Progenitor cell of endocrine pancreas (in vitro differentiated cells): ENCODE results near the gene OR56A3. TPM values are rescaled to one million over a fixed set of nuclear protein-coding genes. Genes with fewer than 3 reads are reported as not detected.

Experiments used
- DNase-seq: peaks from one replicate; pipeline ENCODE4 v3.0.0; 2021; ENCODE audit warnings: low spot score; ENCODE audit not compliant: unreplicated experiment
- H3K27ac Mint-ChIP-seq: 2 replicates; pipeline ENCODE4 v1.8.0; 2021; ENCODE audit warnings: mild to moderate bottlenecking, moderate library complexity, mixed read lengths
- H3K27me3 Mint-ChIP-seq: 2 replicates; pipeline ENCODE4 v1.8.0; 2021; ENCODE audit warnings: mixed read lengths
- H3K36me3 Mint-ChIP-seq: 2 replicates; pipeline ENCODE4 v1.8.0; 2022; ENCODE audit warnings: mixed read lengths; ENCODE audit not compliant: insufficient read depth
- H3K4me1 Mint-ChIP-seq: 2 replicates; pipeline ENCODE4 v1.8.0; 2021; ENCODE audit warnings: low read depth, mixed read lengths
- H3K4me3 Mint-ChIP-seq: 2 replicates; pipeline ENCODE4 v1.8.0; 2021; ENCODE audit warnings: low read depth, mild to moderate bottlenecking, moderate library complexity, mixed read lengths
- H3K9me3 Mint-ChIP-seq: 2 replicates; pipeline ENCODE4 v1.8.0; 2021; ENCODE audit warnings: low read depth, mixed read lengths
- long read RNA-seq: library from polyadenylated mRNA; unstranded; transcript quantifications from one replicate; pipeline ENCODE4 v2.0.0, GENCODE V29; 2020
- total RNA-seq: library from RNA; stranded (reverse); gene quantifications from 2 replicates; pipeline ENCODE4 v1.2.1, GENCODE V29; 2021
- TF ChIP-seq, protein P1 (sequence below): fragments of 200-600 bp; sonication (generic); IDR thresholded peaks from one replicate; pipeline ENCODE4 v1.5.0; 2021; ENCODE audit warnings: antibody characterized with exemption, mild to moderate bottlenecking; ENCODE audit not compliant: unreplicated experiment

The OR56A3 gene
- total RNA-seq: not detected in 2 replicates
- long read RNA-seq: 0 reads

DNA sequence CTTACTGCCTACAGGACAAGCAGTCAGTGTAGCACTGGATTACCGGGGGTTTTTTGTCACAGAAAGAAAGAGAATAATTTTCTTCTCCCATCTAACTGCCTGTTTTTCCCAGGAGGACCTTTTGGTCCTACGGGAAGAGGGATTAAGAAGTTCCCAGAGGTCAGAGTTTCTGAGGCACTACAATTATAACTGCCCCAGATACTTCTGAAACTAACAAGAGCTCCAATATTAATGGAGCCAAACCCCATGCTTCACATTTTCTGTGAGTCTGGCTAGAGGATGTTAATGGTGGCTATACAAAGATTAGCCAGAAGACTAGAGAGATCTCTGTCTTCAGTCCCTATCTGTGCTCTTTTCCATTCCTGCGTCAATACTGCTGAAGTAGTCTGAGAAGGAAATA, at the start of gene OR56A3:
OR56A3 (plus strand) TSS at position 301 of the 400 bp plus-strand sequence. CDS start 5,096 bp downstream, outside the sequence.
- H3K36me3 Mint-ChIP-seq: no peaks in the 10 kb centered on the region
- peaks cover 12% of the 10 kb centered on the region for H3K9me3 Mint-ChIP-seq
- DNase-seq: no peak
- H3K27ac Mint-ChIP-seq: no peak within 1 kb of the TSS
- no peaks in the 10 kb centered on the region for H3K4me1 Mint-ChIP-seq
- TF ChIP-seq, protein P1, sequence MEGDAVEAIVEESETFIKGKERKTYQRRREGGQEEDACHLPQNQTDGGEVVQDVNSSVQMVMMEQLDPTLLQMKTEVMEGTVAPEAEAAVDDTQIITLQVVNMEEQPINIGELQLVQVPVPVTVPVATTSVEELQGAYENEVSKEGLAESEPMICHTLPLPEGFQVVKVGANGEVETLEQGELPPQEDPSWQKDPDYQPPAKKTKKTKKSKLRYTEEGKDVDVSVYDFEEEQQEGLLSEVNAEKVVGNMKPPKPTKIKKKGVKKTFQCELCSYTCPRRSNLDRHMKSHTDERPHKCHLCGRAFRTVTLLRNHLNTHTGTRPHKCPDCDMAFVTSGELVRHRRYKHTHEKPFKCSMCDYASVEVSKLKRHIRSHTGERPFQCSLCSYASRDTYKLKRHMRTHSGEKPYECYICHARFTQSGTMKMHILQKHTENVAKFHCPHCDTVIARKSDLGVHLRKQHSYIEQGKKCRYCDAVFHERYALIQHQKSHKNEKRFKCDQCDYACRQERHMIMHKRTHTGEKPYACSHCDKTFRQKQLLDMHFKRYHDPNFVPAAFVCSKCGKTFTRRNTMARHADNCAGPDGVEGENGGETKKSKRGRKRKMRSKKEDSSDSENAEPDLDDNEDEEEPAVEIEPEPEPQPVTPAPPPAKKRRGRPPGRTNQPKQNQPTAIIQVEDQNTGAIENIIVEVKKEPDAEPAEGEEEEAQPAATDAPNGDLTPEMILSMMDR: no peak
- H3K27me3 Mint-ChIP-seq: no peaks in the 10 kb centered on the region
- no peak within 1 kb of the TSS for H3K4me3 Mint-ChIP-seq

DNA sequence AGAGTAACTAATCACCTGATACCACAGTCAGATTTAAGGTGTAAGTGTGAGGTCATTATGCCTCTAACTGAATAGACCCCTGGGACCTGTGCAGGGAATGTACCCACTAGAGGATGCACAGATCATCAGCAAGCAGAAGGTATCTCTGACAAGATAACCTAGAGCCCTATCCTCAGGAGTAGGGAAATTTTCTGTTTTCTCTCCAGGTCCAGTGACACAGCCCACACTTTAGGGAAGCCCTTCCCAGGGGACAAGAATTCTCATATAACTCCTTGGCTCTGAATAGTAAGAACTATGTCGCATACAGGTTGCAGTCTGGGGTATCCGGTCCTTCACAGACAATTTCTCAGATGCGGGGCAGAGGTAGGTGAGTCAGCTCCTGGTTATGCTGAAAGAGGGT, 49.1 kb upstream of the OR56A3 start, which contains the start of gene OR52E5:
OR52E5 (plus strand) TSS at position 301 of the 400 bp plus-strand sequence. CDS start 7,569 bp downstream, outside the sequence.
- Mint-ChIP-seq H3K36me3 (no peaks in the 10 kb centered on the region), H3K27me3 (peaks cover 6% of the 10 kb centered on the region), H3K4me1 (no peaks in the 10 kb centered on the region), H3K4me3 (no peak within 1 kb of the TSS), H3K27ac (no peak within 1 kb of the TSS), H3K9me3 (no peaks in the 10 kb centered on the region)
- TF ChIP-seq, protein P1: no peak
- no peak for DNase-seq

DNA sequence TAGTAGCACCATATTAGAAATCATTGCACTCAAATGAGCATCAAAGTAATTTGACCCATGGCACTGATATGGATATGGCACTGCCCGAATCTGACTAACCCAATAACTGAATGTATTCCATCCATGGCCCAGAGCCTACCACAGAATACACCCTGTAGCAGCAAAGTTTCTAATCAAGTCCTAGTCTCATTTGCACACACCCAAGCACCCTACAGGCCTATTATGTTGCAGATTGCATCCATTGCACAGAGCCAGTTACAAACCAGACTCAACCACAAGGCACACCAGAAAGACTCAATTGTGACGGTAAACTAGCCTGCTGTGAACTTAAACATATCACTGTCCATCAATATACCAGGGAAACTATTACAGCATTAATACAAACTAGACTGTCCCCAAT, 42.5 kb upstream of the OR56A3 start:
- no peaks in the 10 kb centered on the region for H3K4me1 Mint-ChIP-seq
- H3K27ac Mint-ChIP-seq: no peak overlapping the region
- H3K36me3 Mint-ChIP-seq: no peaks in the 10 kb centered on the region
- TF ChIP-seq, protein P1: no peak
- no peak overlapping the region for H3K4me3 Mint-ChIP-seq
- no peaks in the 10 kb centered on the region for H3K9me3 Mint-ChIP-seq
- no peaks in the 10 kb centered on the region for H3K27me3 Mint-ChIP-seq
- DNase-seq: no peak

GRCh38 chr11:5910540-5910939, 31.5 kb upstream of the OR56A3 start:
- DNase-seq: no peak
- no peaks in the 10 kb centered on the region for H3K4me1 Mint-ChIP-seq
- no peak overlapping the region for H3K27ac Mint-ChIP-seq
- TF ChIP-seq, protein P1: no peak
- H3K4me3 Mint-ChIP-seq: no peak overlapping the region
- no peaks in the 10 kb centered on the region for H3K36me3 Mint-ChIP-seq
- H3K27me3 Mint-ChIP-seq: no peaks in the 10 kb centered on the region
- H3K9me3 Mint-ChIP-seq: peaks cover 14% of the 10 kb centered on the region

GRCh38 chr11:5922749-5923426, 19.2 kb upstream of the OR56A3 start:
- H3K36me3 Mint-ChIP-seq: no peaks in the 10 kb centered on the region
- H3K27ac Mint-ChIP-seq: peak overlapping the region; percentile 27
- TF ChIP-seq, protein P1: no peak
- no peak for DNase-seq
- H3K9me3 Mint-ChIP-seq: peaks cover 14% of the 10 kb centered on the region
- H3K4me1 Mint-ChIP-seq: no peaks in the 10 kb centered on the region
- H3K4me3 Mint-ChIP-seq: no peak overlapping the region
- H3K27me3 Mint-ChIP-seq: no peaks in the 10 kb centered on the region
